Peyer's patch (tissue), 4 donors: ENCODE measurements around the gene HEXIM1.

Experiments used
- CTCF ChIP-seq, 6 experiments: fragments of 450-650 bp in 4 of 6; fragments of 200-600 bp in 2 of 6; sonication (generic) in 1 of 6; IDR thresholded peaks; one replicate each; pipeline ENCODE4 v1.5.1; 2017 to 2019; ENCODE audit warnings: antibody characterized with exemption in 6 of 6, mild to moderate bottlenecking in 3 of 6, moderate library complexity in 1 of 6
- POLR2A ChIP-seq, 2 donors: fragments of 450-650 bp; IDR thresholded peaks; one replicate each; pipeline ENCODE4 v1.5.1; 2017; ENCODE audit warnings: antibody characterized with exemption in 2 of 2, mild to moderate bottlenecking in 2 of 2, moderate library complexity in 2 of 2

GRCh38 chr17:45121055-45121454 lies 27.2 kb upstream of the HEXIM1 start:
- TF ChIP-seq CTCF (IDR thresholded peaks at IDR 0.05), result no peak
- no peak for TF ChIP-seq POLR2A (IDR thresholded peaks at IDR 0.05)
